Ishikawa (cell line): ENCODE data around the gene XXYLT1.

Source experiments
- CEBPB ChIP-seq: IDR thresholded peaks from 2 replicates; pipeline ENCODE4 v1.6.1; 2012
- EP300 ChIP-seq: IDR thresholded peaks from 2 replicates; pipeline ENCODE4 v1.6.1; 2012; ENCODE audit warnings: borderline replicate concordance
- FOXM1 ChIP-seq: IDR thresholded peaks from 2 replicates; pipeline ENCODE4 v1.6.1; 2012; ENCODE audit warnings: low read depth, borderline replicate concordance
- MAX ChIP-seq: IDR thresholded peaks from 2 replicates; pipeline ENCODE4 v1.6.1; 2012
- RAD21 ChIP-seq: IDR thresholded peaks from 2 replicates; pipeline ENCODE4 v1.6.1; 2012; ENCODE audit warnings: low read depth
- REST ChIP-seq: IDR thresholded peaks from 2 replicates; pipeline ENCODE4 v1.6.1; 2012; ENCODE audit warnings: low read depth, mild to moderate bottlenecking
- TEAD4 ChIP-seq: IDR thresholded peaks from 2 replicates; pipeline ENCODE4 v1.6.1; 2012

- TF ChIP-seq FOXM1, result no peak
- no peak for TF ChIP-seq RAD21
- TF ChIP-seq CEBPB, result no peak
- TF ChIP-seq EP300, result no peak
- no peak for TF ChIP-seq TEAD4
- TF ChIP-seq MAX, result no peak
- TF ChIP-seq REST, result no peak
Measured at GRCh38 chr3:195134431-195134830, 136.5 kb downstream of the XXYLT1 start.
